DND-41 (cell line): ENCODE measurements around the gene MYH3.

Experiments used
- ATAC-seq: fragments of 200-7000 bp; cut with Tn5 transposase; 3 replicates; pipeline ENCODE4 v1.9.1; 2021; ENCODE audit warnings: low read depth; ENCODE audit not compliant: insufficient read depth
- DNase-seq: peaks from one replicate; pipeline ENCODE4 v3.0.0-alpha.2; 2020
- H2AFZ ChIP-seq: 2 replicates; pipeline ENCODE4 v1.6.0; 2012; ENCODE audit warnings: low read depth, low read length
- H3K27ac ChIP-seq: 2 replicates; pipeline ENCODE4 v1.5.1; 2012; ENCODE audit warnings: low read length, inconsistent platforms
- H3K27me3 ChIP-seq: fragments of 200-600 bp; sonication (generic); 2 replicates; pipeline ENCODE4 v1.6.0; 2012; ENCODE audit warnings: low read length, mild to moderate bottlenecking, inconsistent platforms; ENCODE audit not compliant: insufficient read depth, poor library complexity
- H3K36me3 ChIP-seq: 2 replicates; pipeline ENCODE4 v1.5.1; 2012; ENCODE audit warnings: low read length, inconsistent platforms; ENCODE audit not compliant: insufficient read depth
- H3K4me1 ChIP-seq: 2 replicates; pipeline ENCODE4 v1.5.1; 2012; ENCODE audit warnings: mild to moderate bottlenecking, low read length; ENCODE audit not compliant: insufficient read depth
- H3K4me2 ChIP-seq: 2 replicates; pipeline ENCODE4 v1.6.0; 2012; ENCODE audit warnings: mild to moderate bottlenecking, moderate library complexity, low read length, inconsistent platforms; ENCODE audit not compliant: insufficient read depth
- H3K4me3 ChIP-seq, 2 experiments: fragments of 200-600 bp in 1 of 2; shearing (Covaris generic) in 1 of 2; 2 replicates each; pipeline ENCODE4 v1.5.1; 2012 to 2016; ENCODE audit warnings: inconsistent platforms in 2 of 2, low read length in 2 of 2, mild to moderate bottlenecking in 2 of 2, low read depth in 1 of 2, moderate library complexity in 1 of 2
- H3K79me2 ChIP-seq: 2 replicates; pipeline ENCODE4 v1.6.0; 2012; ENCODE audit warnings: low read length, inconsistent platforms; ENCODE audit not compliant: insufficient read depth
- H3K9ac ChIP-seq: 2 replicates; pipeline ENCODE4 v1.6.0; 2012; ENCODE audit warnings: low read depth, mild to moderate bottlenecking, inconsistent platforms, low read length, moderate library complexity
- H3K9me3 ChIP-seq: 2 replicates; pipeline ENCODE4 v1.5.1; 2012; ENCODE audit warnings: low read length, moderate library complexity, mild to moderate bottlenecking, inconsistent platforms; ENCODE audit not compliant: insufficient read depth, severe bottlenecking
- H4K20me1 ChIP-seq: 2 replicates; pipeline ENCODE4 v1.6.0; 2012; ENCODE audit warnings: low read length; ENCODE audit not compliant: insufficient read depth
- EZH2 ChIP-seq: IDR thresholded peaks from 3 replicates; pipeline ENCODE4 v1.6.1; 2012; ENCODE audit warnings: borderline replicate concordance, low read depth, mild to moderate bottlenecking, moderate library complexity, low read length, inconsistent platforms; ENCODE audit not compliant: severe bottlenecking
- TF ChIP-seq, protein P1 (sequence below): IDR thresholded peaks from 2 replicates; pipeline ENCODE4 v1.5.1; 2012; ENCODE audit warnings: borderline replicate concordance, low read length, moderate library complexity, mild to moderate bottlenecking; ENCODE audit not compliant: poor library complexity, severe bottlenecking; ENCODE audit errors: extremely low read depth

MYH3 gene

DNA sequence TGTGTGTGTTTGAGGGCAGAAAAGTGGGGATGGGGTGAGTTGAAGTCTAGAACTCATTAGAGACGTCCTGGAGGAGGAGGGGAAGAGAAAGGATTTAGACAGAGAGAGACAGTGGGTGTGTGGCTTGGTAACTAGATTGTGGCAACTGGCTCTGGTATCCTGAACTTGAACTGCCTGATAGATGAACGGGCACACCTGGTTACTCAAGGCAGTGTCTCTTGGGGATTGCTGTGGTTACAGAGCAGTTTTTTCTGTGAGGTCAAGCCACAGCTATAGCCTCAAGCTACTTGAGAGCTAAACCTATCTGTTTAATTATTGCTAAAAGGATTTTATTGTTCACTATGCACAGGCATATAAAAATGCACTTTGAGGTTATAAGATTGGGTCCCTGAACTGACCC lies 77.8 kb downstream of the MYH3 start:
- H3K9ac ChIP-seq = no peak overlapping the region
- H3K27ac ChIP-seq = no peak overlapping the region
- ATAC-seq = peak; percentile 64
- no peak overlapping the region for H2AFZ ChIP-seq
- no peaks in the 10 kb centered on the region for H4K20me1 ChIP-seq
- no peak overlapping the region for H3K4me2 ChIP-seq
- H3K9me3 ChIP-seq = no peaks in the 10 kb centered on the region
- DNase-seq = peak; percentile 28
- no peaks in the 10 kb centered on the region for H3K4me1 ChIP-seq
- no peak overlapping the region for H3K4me3 ChIP-seq
- H3K79me2 ChIP-seq = no peaks in the 10 kb centered on the region
- no peaks in the 10 kb centered on the region for H3K36me3 ChIP-seq
- peaks cover 3% of the 10 kb centered on the region for H3K27me3 ChIP-seq
- no peak for TF ChIP-seq EZH2
- TF ChIP-seq, protein P1, sequence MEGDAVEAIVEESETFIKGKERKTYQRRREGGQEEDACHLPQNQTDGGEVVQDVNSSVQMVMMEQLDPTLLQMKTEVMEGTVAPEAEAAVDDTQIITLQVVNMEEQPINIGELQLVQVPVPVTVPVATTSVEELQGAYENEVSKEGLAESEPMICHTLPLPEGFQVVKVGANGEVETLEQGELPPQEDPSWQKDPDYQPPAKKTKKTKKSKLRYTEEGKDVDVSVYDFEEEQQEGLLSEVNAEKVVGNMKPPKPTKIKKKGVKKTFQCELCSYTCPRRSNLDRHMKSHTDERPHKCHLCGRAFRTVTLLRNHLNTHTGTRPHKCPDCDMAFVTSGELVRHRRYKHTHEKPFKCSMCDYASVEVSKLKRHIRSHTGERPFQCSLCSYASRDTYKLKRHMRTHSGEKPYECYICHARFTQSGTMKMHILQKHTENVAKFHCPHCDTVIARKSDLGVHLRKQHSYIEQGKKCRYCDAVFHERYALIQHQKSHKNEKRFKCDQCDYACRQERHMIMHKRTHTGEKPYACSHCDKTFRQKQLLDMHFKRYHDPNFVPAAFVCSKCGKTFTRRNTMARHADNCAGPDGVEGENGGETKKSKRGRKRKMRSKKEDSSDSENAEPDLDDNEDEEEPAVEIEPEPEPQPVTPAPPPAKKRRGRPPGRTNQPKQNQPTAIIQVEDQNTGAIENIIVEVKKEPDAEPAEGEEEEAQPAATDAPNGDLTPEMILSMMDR = no peak
